ENCODE data around the gene ARAP2.

DNA sequence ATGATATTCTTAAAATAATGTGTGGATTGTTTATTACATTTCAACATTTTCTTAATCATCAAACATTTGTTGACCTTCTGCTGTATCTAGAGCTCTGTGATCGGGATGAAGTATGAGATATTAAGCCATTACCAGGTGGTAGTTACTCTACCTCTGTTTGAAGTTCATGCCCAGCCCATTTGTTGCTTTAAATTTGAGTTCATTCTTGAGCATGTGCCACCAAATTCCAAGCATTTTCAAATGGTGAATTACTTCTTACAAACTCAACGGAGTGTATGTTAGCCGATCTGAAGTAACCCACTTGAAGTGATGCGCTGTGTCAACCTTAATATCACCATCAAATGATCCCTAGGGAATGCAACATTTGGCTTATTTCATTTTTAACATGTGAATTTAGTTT, 29.8 kb upstream of the ARAP2 start:
- TF ChIP-seq, protein P1, sequence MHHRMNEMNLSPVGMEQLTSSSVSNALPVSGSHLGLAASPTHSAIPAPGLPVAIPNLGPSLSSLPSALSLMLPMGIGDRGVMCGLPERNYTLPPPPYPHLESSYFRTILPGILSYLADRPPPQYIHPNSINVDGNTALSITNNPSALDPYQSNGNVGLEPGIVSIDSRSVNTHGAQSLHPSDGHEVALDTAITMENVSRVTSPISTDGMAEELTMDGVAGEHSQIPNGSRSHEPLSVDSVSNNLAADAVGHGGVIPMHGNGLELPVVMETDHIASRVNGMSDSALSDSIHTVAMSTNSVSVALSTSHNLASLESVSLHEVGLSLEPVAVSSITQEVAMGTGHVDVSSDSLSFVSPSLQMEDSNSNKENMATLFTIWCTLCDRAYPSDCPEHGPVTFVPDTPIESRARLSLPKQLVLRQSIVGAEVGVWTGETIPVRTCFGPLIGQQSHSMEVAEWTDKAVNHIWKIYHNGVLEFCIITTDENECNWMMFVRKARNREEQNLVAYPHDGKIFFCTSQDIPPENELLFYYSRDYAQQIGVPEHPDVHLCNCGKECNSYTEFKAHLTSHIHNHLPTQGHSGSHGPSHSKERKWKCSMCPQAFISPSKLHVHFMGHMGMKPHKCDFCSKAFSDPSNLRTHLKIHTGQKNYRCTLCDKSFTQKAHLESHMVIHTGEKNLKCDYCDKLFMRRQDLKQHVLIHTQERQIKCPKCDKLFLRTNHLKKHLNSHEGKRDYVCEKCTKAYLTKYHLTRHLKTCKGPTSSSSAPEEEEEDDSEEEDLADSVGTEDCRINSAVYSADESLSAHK (tag by site-specific recombination; IDR thresholded peaks at IDR 0.05): no peak
- no peak for TF ChIP-seq ZNF146 (tag by site-specific recombination; IDR thresholded peaks at IDR 0.05)

Measured in HEK293 (cell line).